Activated T-cell treated with anti-CD3 and anti-CD28 coated beads, Interleukin-2, amount 50 U/mL, for 72 hours (primary cell): ENCODE data around the gene PMFBP1. TPM values are rescaled to one million over a fixed set of nuclear protein-coding genes. Genes with fewer than 3 reads are reported as not detected.

Experiments used
- ATAC-seq, 2 donors: fragments of 150-1000 bp; cut with Tn5 transposase; replicated peaks in 1 of 2; 2 replicates each; pipeline ENCODE4 v1.10.0; 2021; ENCODE audit warnings: moderate library complexity in 2 of 2, mild to moderate bottlenecking in 1 of 2
- DNase-seq, 2 donors: peaks; one replicate each; pipeline ENCODE4 v3.0.0; 2021 to 2022; ENCODE audit warnings: mixed read lengths in 1 of 2
- H3K27ac Mint-ChIP-seq: one replicate; pipeline ENCODE4 v1.8.0; 2022; ENCODE audit warnings: mild to moderate bottlenecking, moderate library complexity, mixed read lengths
- H3K27me3 Mint-ChIP-seq: one replicate; pipeline ENCODE4 v1.8.0; 2022; ENCODE audit warnings: low read depth, mixed read lengths
- H3K36me3 Mint-ChIP-seq, 2 donors: one replicate each; pipeline ENCODE4 v1.8.0; 2022; ENCODE audit warnings: mixed read lengths in 2 of 2, mild to moderate bottlenecking in 1 of 2; ENCODE audit not compliant: insufficient read depth in 2 of 2
- H3K4me1 Mint-ChIP-seq: one replicate; pipeline ENCODE4 v1.8.0; 2022; ENCODE audit warnings: low read depth, mixed read lengths
- H3K4me3 Mint-ChIP-seq, 2 donors: one replicate each; pipeline ENCODE4 v1.8.0; 2022; ENCODE audit warnings: mild to moderate bottlenecking in 2 of 2, mixed read lengths in 2 of 2, moderate library complexity in 2 of 2
- H3K9me3 Mint-ChIP-seq, 2 donors: one replicate each; pipeline ENCODE4 v1.8.0; 2022; ENCODE audit warnings: mixed read lengths in 2 of 2
- total RNA-seq, 2 donors: library from RNA; stranded (reverse); gene quantifications; one replicate each; pipeline ENCODE4 v1.2.3, GENCODE V29; 2022

The PMFBP1 gene
- total RNA-seq, 2 donors from 2014 or later, result 1.8 to 2.6 TPM

DNA sequence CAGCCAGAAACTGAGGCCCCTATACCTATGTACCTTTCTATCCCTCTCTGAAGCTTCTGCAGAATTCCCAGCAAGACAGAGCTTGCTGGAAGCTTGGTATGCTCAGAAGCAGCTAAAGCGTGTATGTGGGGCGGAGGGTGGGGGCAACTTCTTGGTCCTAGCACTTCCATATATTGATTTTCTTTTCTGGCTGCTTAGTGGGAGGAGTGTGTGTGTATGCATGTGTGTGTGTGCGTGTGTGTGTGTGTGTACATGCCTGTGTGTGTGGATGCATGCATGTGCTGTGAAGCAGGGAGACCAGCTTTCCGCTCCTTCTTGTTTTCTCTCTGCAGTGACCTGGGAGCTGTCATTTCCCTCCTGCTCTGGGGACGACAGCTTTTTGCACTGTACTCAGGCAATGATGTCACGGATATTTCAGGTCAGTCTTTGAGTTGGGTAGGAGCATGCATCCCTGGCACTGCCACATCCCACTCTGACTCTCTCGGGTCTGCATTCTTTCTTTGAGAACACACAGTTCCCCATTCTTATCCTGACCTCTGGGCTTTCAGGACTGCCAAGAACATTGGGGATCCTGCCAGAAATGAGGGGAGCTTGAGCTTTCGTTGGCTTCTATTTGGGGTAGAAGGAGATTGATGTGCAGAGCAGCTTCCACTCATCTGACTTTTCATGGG lies 98.3 kb downstream of the PMFBP1 start:
- Mint-ChIP-seq H3K27me3 (no peaks in the 10 kb centered on the region), H3K4me1 (no peaks in the 10 kb centered on the region), H3K9me3 (no peaks in the 10 kb centered on the region), H3K36me3 (no peaks in the 10 kb centered on the region), H3K27ac (no peak overlapping the region), H3K4me3 (no peak overlapping the region)
- DNase-seq (no peak), ATAC-seq (no peak)

DNA sequence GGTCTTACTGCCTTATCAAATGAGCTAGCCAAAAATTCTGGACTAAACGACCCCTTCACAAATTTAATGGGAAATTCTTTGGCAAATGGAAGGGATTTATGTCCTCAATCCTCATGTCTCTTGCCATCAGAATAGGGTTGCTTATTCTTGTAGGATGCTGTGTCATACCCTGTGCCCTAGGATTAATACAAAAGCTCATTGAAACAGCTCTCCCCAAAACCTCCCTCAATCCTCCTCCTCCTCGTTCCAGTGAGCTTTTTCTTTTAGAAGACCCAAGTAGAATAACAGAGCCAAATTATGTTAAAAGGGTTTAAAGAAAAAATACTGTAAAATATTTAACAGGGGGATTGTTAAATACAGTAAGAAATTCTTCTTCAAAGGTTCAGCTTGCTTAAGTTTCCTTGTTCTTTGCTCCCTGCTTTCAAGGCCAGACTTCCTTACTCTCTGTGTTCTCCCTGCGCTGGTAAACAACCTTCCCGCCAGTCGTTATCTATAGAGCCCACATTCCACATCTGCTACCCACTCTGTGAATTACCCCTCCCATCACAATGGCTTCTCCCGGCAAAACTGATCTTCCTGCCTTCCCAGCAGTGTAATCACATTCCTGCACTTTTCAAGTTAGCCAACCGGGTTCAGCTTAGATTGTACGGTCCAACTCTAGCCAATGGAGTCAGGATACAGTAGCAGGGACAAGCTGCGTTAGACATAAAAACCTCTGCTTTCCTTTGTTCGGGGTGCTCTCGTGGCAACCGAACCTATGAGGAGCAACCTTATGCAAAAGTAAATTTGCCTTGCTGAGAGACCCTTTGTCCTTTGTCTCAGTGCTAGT lies 99.2 kb downstream of the PMFBP1 start:
- DNase-seq, result no peak
- H3K4me1 Mint-ChIP-seq, result no peaks in the 10 kb centered on the region
- H3K9me3 Mint-ChIP-seq, result no peaks in the 10 kb centered on the region
- no peak overlapping the region for H3K27ac Mint-ChIP-seq
- ATAC-seq, result no peak
- no peaks in the 10 kb centered on the region for H3K27me3 Mint-ChIP-seq
- no peak overlapping the region for H3K4me3 Mint-ChIP-seq
- H3K36me3 Mint-ChIP-seq, result no peaks in the 10 kb centered on the region

Other genes starting within 250 kb of the PMFBP1 start
- gene PKD1L3, start 171.8 kb downstream of the PMFBP1 start, total RNA-seq, result under 1 TPM in 1 of 2 donors, not detected in 1; 0.07 TPM
- 10 to 100 TPM in 1 of 2 donors, 1 to 10 TPM in 1; 9.8 to 15.0 TPM for gene DHODH, start 163.4 kb downstream of the PMFBP1 start, total RNA-seq
- gene HP, start 117.7 kb downstream of the PMFBP1 start, total RNA-seq, result not detected
- gene HPR, start 108.9 kb downstream of the PMFBP1 start, total RNA-seq, result not detected
- gene TXNL4B, start 78.5 kb downstream of the PMFBP1 start, total RNA-seq, result 10 to 100 TPM; 29.3 to 34.4 TPM
- gene DHX38, start 78.3 kb downstream of the PMFBP1 start, total RNA-seq, result 10 to 100 TPM; 74.9 to 82.7 TPM